OCI-LY7 (cell line): Measurements from ENCODE around the gene LCP2. TPM values are rescaled to one million over a fixed set of nuclear protein-coding genes. Genes with fewer than 3 reads are reported as not detected.

ENCODE experiments used
- BruUV-seq: library from RNA; stranded (reverse); fragments of 400-500 nt; replicated peaks from 2 replicates; lab custom pipeline; 2021; lab: Mats Ljungman, UMichigan
- CTCF ChIA-PET: fragments of 300-600 bp; sonication (Branson Sonifier 250); formaldehyde crosslinking; loops from one replicate; lab custom pipeline; 2022; ENCODE audit warnings: antibody characterized with exemption; ENCODE audit not compliant: unreplicated experiment; lab: Charles Lee
- POLR2A ChIA-PET: fragments of 300-600 bp; sonication (Branson Sonifier 250); formaldehyde crosslinking; loops from one replicate; lab custom pipeline; 2022; ENCODE audit warnings: antibody characterized with exemption; lab: Charles Lee
- DNase-seq: peaks from one replicate; pipeline ENCODE4 v3.0.0-alpha.2; 2015; ENCODE audit warnings: low spot score
- H2AFZ ChIP-seq: fragments of 200-600 bp; sonication (generic), shearing (Covaris generic); 2 replicates; pipeline ENCODE4 v1.6.1; 2014; ENCODE audit warnings: mild to moderate bottlenecking, antibody characterized with exemption, low read length, moderate library complexity
- H3K27ac ChIP-seq: fragments of 200-600 bp; sonication (generic); 2 replicates; pipeline ENCODE4 v1.5.1; 2014; ENCODE audit warnings: mixed run types, low read depth, mild to moderate bottlenecking, moderate library complexity, low read length, inconsistent platforms; ENCODE audit not compliant: poor library complexity, severe bottlenecking
- H3K36me3 ChIP-seq: fragments of 200-600 bp; sonication (generic); 2 replicates; pipeline ENCODE4 v1.6.1; 2014; ENCODE audit warnings: mild to moderate bottlenecking, antibody characterized with exemption, low read length, moderate library complexity, mixed read lengths; ENCODE audit not compliant: insufficient read depth
- H3K4me1 ChIP-seq: fragments of 200-600 bp; sonication (generic); 2 replicates; pipeline ENCODE4 v1.5.1; 2014; ENCODE audit warnings: mild to moderate bottlenecking, low read length; ENCODE audit not compliant: insufficient read depth, poor library complexity, severe bottlenecking
- H3K4me2 ChIP-seq: fragments of 200-600 bp; sonication (generic); 2 replicates; pipeline ENCODE4 v1.6.1; 2014; ENCODE audit warnings: mild to moderate bottlenecking, low read length
- H3K4me3 ChIP-seq: fragments of 200-600 bp; sonication (generic); 2 replicates; pipeline ENCODE4 v1.5.1; 2014; ENCODE audit warnings: mild to moderate bottlenecking, low read depth, low read length; ENCODE audit not compliant: poor library complexity, severe bottlenecking
- H3K79me2 ChIP-seq: fragments of 200-600 bp; sonication (generic); 2 replicates; pipeline ENCODE4 v1.6.1; 2016; ENCODE audit warnings: low read depth, mild to moderate bottlenecking, low read length, moderate library complexity, mixed read lengths; ENCODE audit not compliant: insufficient read depth
- H3K9me2 ChIP-seq: fragments of 200-600 bp; sonication (generic); 2 replicates; pipeline ENCODE4 v1.6.1; 2016; ENCODE audit warnings: mild to moderate bottlenecking, low read length, mixed read lengths; ENCODE audit not compliant: insufficient read depth
- H3K9me3 ChIP-seq: fragments of 200-600 bp; sonication (generic); 2 replicates; pipeline ENCODE4 v1.6.1; 2014; ENCODE audit warnings: mild to moderate bottlenecking, mixed run types, low read length, mixed read lengths
- H4K20me1 ChIP-seq: fragments of 200-600 bp; sonication (generic); 2 replicates; pipeline ENCODE4 v1.6.1; 2014; ENCODE audit warnings: mild to moderate bottlenecking, antibody characterized with exemption, low read length, moderate library complexity, mixed read lengths; ENCODE audit not compliant: insufficient read depth
- CTCF ChIP-seq: fragments of 200-600 bp; sonication (generic); conservative IDR thresholded peaks from 2 replicates; pipeline ENCODE4 v1.5.1; 2014; ENCODE audit warnings: mild to moderate bottlenecking, antibody characterized with exemption, low read length, moderate library complexity, mixed read lengths
- EZH2phosphoT487 ChIP-seq: fragments of 200-600 bp; sonication (generic); IDR thresholded peaks from 2 replicates; pipeline ENCODE4 v1.6.1; 2018; ENCODE audit warnings: low read depth, borderline replicate concordance, mild to moderate bottlenecking, mixed run types, antibody characterized with exemption, low read length, moderate library complexity, mixed read lengths
- intact Hi-C: fragments of 100-400 bp; cut with micrococcal nuclease; formaldehyde crosslinking; loops from one replicate; pipeline ENCODE4 v1.10.0; 2022; ENCODE audit not compliant: unreplicated experiment
- total RNA-seq, 2 experiments: library from RNA; depleted of rRNA in 1 of 2; stranded (reverse); fragments of >200 nt in 1 of 2; shearing (Covaris generic) in 1 of 2; gene quantifications; 2 replicates each; pipeline ENCODE4 v1.2.3, GENCODE V29; 2014 to 2022

The LCP2 gene
- total RNA-seq, 2 experiments from 2014 or later = 2.6 TPM; not detected in 1

- no peaks in the 10 kb centered on the region for H3K79me2 ChIP-seq
- no peaks in the 10 kb centered on the region for H3K9me2 ChIP-seq
- no peaks in the 10 kb centered on the region for H3K36me3 ChIP-seq
- ChIA-PET POLR2A (interaction anchor here (1.1 kb wide), 1 partner anchor 63 kb away, joined by 6 read pairs; no protein-coding TSS in a partner anchor), CTCF (no interaction called here)
- no peak overlapping the region for H3K4me3 ChIP-seq
- no peaks in the 10 kb centered on the region for H3K9me3 ChIP-seq
- BruUV-seq = no TSS peak
- H3K4me2 ChIP-seq = no peak overlapping the region
- no peaks in the 10 kb centered on the region for H4K20me1 ChIP-seq
- no peak overlapping the region for H2AFZ ChIP-seq
- DNase-seq = no peak
- TF ChIP-seq CTCF (no peak), EZH2phosphoT487 (no peak)
- intact Hi-C loops = no loop called here
- no peaks in the 10 kb centered on the region for H3K4me1 ChIP-seq
- no peak overlapping the region for H3K27ac ChIP-seq
Observed at GRCh38 chr5:170235876-170236864, 61.4 kb downstream of the LCP2 start.

- Histone ChIP-seq H3K9me2 (no peaks in the 10 kb centered on the region), H4K20me1 (no peaks in the 10 kb centered on the region), H3K4me3 (no peak overlapping the region), H3K79me2 (no peaks in the 10 kb centered on the region), H2AFZ (no peak overlapping the region), H3K4me2 (no peak overlapping the region), H3K36me3 (no peaks in the 10 kb centered on the region), H3K4me1 (no peaks in the 10 kb centered on the region), H3K9me3 (no peaks in the 10 kb centered on the region), H3K27ac (no peak overlapping the region)
- BruUV-seq = no TSS peak
- CTCF ChIA-PET = no interaction called here
- TF ChIP-seq CTCF (no peak), EZH2phosphoT487 (no peak)
- POLR2A ChIA-PET = no interaction called here
- intact Hi-C loops = no loop called here
- DNase-seq = no peak
Observed at GRCh38 chr5:170233358-170233892, 64.2 kb downstream of the LCP2 start.

- Histone ChIP-seq H3K4me1 (no peaks in the 10 kb centered on the region), H3K4me2 (no peak within 1 kb of the TSS), H3K9me3 (no peaks in the 10 kb centered on the region), H3K79me2 (no peaks in the 10 kb centered on the region), H4K20me1 (no peaks in the 10 kb centered on the region), H3K9me2 (no peaks in the 10 kb centered on the region), H3K27ac (no peak within 1 kb of the TSS), H3K4me3 (no peak within 1 kb of the TSS), H2AFZ (no peak within 1 kb of the TSS), H3K36me3 (no peaks in the 10 kb centered on the region)
- DNase-seq = no peak
- intact Hi-C loops = no loop called here
- no peak for TF ChIP-seq EZH2phosphoT487
- TF ChIP-seq CTCF = no peak
- BruUV-seq = no TSS peak
- CTCF ChIA-PET = no interaction called here
- POLR2A ChIA-PET = no interaction called here
Observed at GRCh38 chr5:170232786-170233185, 64.8 kb downstream of the LCP2 start, which contains the start of gene C5orf58. Gene C5orf58, plus strand, starts transcription at chr5:170232985. Its CDS starts 1,992 bp downstream, at chr5:170234977.
